HepG2 (cell line): ENCODE results near the gene NUDT13. TPM values are rescaled to one million over a fixed set of nuclear protein-coding genes. Genes with fewer than 3 reads are reported as not detected.

Experiments used
- CENPT ChIP-seq: sonication (generic); formaldehyde crosslinking; IDR thresholded peaks from 2 replicates; pipeline ENCODE4 v1.8.0; 2022; ENCODE audit warnings: low read depth, mild to moderate bottlenecking, moderate library complexity, missing genetic modification reagents
- DNMT1 ChIP-seq: sonication (generic); formaldehyde crosslinking; IDR thresholded peaks from 2 replicates; pipeline ENCODE4 v1.5.1; 2020; ENCODE audit warnings: mild to moderate bottlenecking, missing genetic modification reagents
- GATA4 ChIP-seq: sonication (generic); IDR thresholded peaks from 2 replicates; pipeline ENCODE4 v1.6.1; 2016; ENCODE audit warnings: antibody characterized with exemption, low read depth, borderline replicate concordance
- HINFP ChIP-seq: sonication (generic); formaldehyde crosslinking; IDR thresholded peaks from 2 replicates; pipeline ENCODE4 v1.4.0; 2020; ENCODE audit warnings: low read depth, mild to moderate bottlenecking, missing genetic modification reagents
- KMT2B ChIP-seq: IDR thresholded peaks from 2 replicates; pipeline ENCODE4 v1.6.1; 2016; ENCODE audit warnings: missing genetic modification reagents, missing compliant biosample characterization
- NCOA2 ChIP-seq: sonication (generic); formaldehyde crosslinking; IDR thresholded peaks from 2 replicates; pipeline ENCODE4 v1.8.0; 2022; ENCODE audit warnings: inconsistent platforms
- RBM39 ChIP-seq: fragments of 200-400 bp; formaldehyde crosslinking; IDR thresholded peaks from one replicate; pipeline ENCODE4 v1.6.1; 2018; ENCODE audit warnings: antibody characterized with exemption, mild to moderate bottlenecking, low read depth, low read length; ENCODE audit not compliant: poor library complexity, severe bottlenecking
- RFX3 ChIP-seq: IDR thresholded peaks from 2 replicates; pipeline ENCODE4 v1.6.1; 2016; ENCODE audit warnings: missing biosample characterization, missing genetic modification reagents
- SP5 ChIP-seq: IDR thresholded peaks from 2 replicates; pipeline ENCODE4 v1.6.1; 2016; ENCODE audit warnings: low read depth, borderline replicate concordance
- STAG1 ChIP-seq: sonication (generic); formaldehyde crosslinking; IDR thresholded peaks from 2 replicates; pipeline ENCODE4 v1.4.0; 2020; ENCODE audit warnings: missing genetic modification reagents
- SYNCRIP ChIP-seq: fragments of 200-400 bp; formaldehyde crosslinking; IDR thresholded peaks from 2 replicates; pipeline ENCODE4 v1.6.1; 2018; ENCODE audit warnings: mild to moderate bottlenecking, low read depth, low read length; ENCODE audit not compliant: insufficient read depth
- TCF7L2 ChIP-seq: IDR thresholded peaks from 2 replicates; pipeline ENCODE4 v1.6.1; 2011; ENCODE audit warnings: mild to moderate bottlenecking, low read depth, low read length, moderate library complexity
- THAP7 ChIP-seq: sonication (generic); formaldehyde crosslinking; IDR thresholded peaks from 2 replicates; pipeline ENCODE4 v1.8.1; 2023; ENCODE audit warnings: mild to moderate bottlenecking, missing genetic modification reagents
- XRCC5 ChIP-seq: fragments of 200-400 bp; formaldehyde crosslinking; optimal IDR thresholded peaks from 2 replicates; pipeline ENCODE3; 2017; ENCODE audit warnings: mild to moderate bottlenecking, low read length
- ZBTB43 ChIP-seq: sonication (generic); formaldehyde crosslinking; conservative IDR thresholded peaks from 2 replicates; pipeline ENCODE4 v1.4.0; 2020; ENCODE audit warnings: missing genetic modification reagents
- ZNF280D ChIP-seq: sonication (generic); formaldehyde crosslinking; IDR thresholded peaks from 2 replicates; pipeline ENCODE4 v1.5.1; 2020; ENCODE audit warnings: mild to moderate bottlenecking, missing genetic modification reagents
- polyA plus RNA-seq, 8 experiments: library from polyadenylated mRNA; depleted of rRNA in 3 of 8; stranded (reverse) in 7 of 8; unstranded in 1 of 8; fragments of >200 nt; fragmentation: Illumina TruSeq in 4 of 8; extraction: Trizol in 4 of 8; gene quantifications; 2 replicates each; pipeline versions ENCODE4 v1.2.1 to v1.2.3, GENCODE V29; 2011 to 2016; ENCODE audit warnings: low read depth in 4 of 8, missing spikeins in 1 of 8, mixed read lengths in 1 of 8; ENCODE audit not compliant: insufficient read depth in 1 of 8
- total RNA-seq, 5 experiments: library from RNA; depleted of rRNA; stranded (reverse); fragments of >200 nt; fragmentation: Illumina TruSeq; extraction: Trizol; gene quantifications; 2 replicates each; pipeline ENCODE4 v1.2.3, GENCODE V29; 2016; ENCODE audit warnings: low read depth in 1 of 5
- TF ChIP-seq, protein P1 (sequence below): sonication (generic); formaldehyde crosslinking; IDR thresholded peaks from 2 replicates; pipeline ENCODE4 v1.4.0; 2020; ENCODE audit warnings: missing genetic modification reagents
- TF ChIP-seq, protein P2 (sequence below): sonication (generic); formaldehyde crosslinking; IDR thresholded peaks from 2 replicates; pipeline ENCODE4 v1.8.1; 2022; ENCODE audit warnings: low read depth, mild to moderate bottlenecking, missing genetic modification reagents

Gene NUDT13
- total and polyA plus RNA-seq, 2 of the 13 experiments (the other 11 are each of a cell fraction or from before 2014, with no cell fraction given), result 4.2 to 6.5 TPM

DNA sequence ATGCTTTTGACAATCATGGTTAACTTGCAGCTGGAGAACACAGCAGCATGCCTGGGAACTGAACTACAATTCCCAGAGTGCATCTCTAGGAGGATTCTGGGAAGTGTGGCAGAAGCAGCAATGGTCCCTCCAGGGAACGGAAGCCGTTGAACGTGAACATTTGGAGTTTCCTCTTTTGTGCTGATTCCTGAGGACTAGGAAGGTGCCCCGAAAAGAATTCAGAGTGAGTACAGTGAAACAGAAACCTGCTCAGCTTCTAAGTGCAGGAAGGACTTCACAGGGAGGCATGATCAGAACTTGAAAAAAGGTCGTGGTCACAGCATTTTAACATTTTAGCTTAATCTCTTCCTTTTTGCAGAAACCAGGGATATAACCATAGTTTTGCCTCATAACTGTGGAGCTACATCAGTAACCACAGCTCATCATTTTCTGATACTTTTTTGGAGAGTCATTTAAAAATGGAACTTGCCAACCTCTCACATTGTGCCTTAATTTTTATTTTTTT is at the start of gene NUDT13 (continued):
- TF ChIP-seq HINFP (CRISPR knock-in tag) (0 out of 2 replicates have a peak, but pooled peaks have one; percentile 57), SP5 (peak; percentile 44; the same call in 1 of the 2 replicates), ZBTB43 (no peak), RFX3 (CRISPR knock-in tag) (no peak), STAG1 (no peak), XRCC5 (no peak), RBM39 (no peak), NCOA2 (CRISPR knock-in tag) (peak; percentile 47; the same call in 1 of the 2 replicates), DNMT1 (CRISPR knock-in tag) (no peak), SYNCRIP (no peak), GATA4 (no peak), KMT2B (CRISPR knock-in tag) (peak; percentile 71; the same call in 1 of the 2 replicates), ZNF280D (0 out of 2 replicates have a peak, but pooled peaks have one; percentile 5), TCF7L2 (no peak), CENPT (CRISPR knock-in tag) (no peak), THAP7 (CRISPR knock-in tag) (peak; percentile 100)
- TF ChIP-seq, protein P1, sequence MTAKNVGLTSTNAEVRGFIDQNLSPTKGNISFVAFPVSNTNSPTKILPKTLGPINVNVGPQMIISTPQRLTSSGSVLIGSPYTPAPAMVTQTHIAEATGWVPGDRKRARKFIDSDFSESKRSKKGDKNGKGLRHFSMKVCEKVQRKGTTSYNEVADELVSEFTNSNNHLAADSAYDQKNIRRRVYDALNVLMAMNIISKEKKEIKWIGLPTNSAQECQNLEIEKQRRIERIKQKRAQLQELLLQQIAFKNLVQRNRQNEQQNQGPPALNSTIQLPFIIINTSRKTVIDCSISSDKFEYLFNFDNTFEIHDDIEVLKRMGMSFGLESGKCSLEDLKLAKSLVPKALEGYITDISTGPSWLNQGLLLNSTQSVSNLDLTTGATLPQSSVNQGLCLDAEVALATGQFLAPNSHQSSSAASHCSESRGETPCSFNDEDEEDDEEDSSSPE (CRISPR knock-in tag), result no peak
- TF ChIP-seq, protein P2, sequence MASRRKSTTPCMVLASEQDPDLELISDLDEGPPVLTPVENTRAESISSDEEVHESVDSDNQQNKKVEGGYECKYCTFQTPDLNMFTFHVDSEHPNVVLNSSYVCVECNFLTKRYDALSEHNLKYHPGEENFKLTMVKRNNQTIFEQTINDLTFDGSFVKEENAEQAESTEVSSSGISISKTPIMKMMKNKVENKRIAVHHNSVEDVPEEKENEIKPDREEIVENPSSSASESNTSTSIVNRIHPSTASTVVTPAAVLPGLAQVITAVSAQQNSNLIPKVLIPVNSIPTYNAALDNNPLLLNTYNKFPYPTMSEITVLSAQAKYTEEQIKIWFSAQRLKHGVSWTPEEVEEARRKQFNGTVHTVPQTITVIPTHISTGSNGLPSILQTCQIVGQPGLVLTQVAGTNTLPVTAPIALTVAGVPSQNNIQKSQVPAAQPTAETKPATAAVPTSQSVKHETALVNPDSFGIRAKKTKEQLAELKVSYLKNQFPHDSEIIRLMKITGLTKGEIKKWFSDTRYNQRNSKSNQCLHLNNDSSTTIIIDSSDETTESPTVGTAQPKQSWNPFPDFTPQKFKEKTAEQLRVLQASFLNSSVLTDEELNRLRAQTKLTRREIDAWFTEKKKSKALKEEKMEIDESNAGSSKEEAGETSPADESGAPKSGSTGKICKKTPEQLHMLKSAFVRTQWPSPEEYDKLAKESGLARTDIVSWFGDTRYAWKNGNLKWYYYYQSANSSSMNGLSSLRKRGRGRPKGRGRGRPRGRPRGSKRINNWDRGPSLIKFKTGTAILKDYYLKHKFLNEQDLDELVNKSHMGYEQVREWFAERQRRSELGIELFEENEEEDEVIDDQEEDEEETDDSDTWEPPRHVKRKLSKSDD (CRISPR knock-in tag), result peak; percentile 56; the same call in 1 of the 2 replicates
